Hepatocyte (in vitro differentiated cells): Measurements from ENCODE around the gene SLC25A34.

ENCODE experiments used
- EZH2phosphoT487 ChIP-seq: fragments of 200-600 bp; sonication (generic); IDR thresholded peaks from one replicate; pipeline ENCODE4 v1.6.1; 2018; ENCODE audit warnings: antibody characterized with exemption, mild to moderate bottlenecking, low read depth, moderate library complexity; ENCODE audit not compliant: unreplicated experiment, severe bottlenecking
- TF ChIP-seq, protein P1 (sequence below): fragments of 200-600 bp; sonication (generic); IDR thresholded peaks from 2 replicates; pipeline ENCODE4 v1.5.1; 2016; ENCODE audit warnings: antibody characterized with exemption, mild to moderate bottlenecking; ENCODE audit not compliant: poor library complexity

DNA sequence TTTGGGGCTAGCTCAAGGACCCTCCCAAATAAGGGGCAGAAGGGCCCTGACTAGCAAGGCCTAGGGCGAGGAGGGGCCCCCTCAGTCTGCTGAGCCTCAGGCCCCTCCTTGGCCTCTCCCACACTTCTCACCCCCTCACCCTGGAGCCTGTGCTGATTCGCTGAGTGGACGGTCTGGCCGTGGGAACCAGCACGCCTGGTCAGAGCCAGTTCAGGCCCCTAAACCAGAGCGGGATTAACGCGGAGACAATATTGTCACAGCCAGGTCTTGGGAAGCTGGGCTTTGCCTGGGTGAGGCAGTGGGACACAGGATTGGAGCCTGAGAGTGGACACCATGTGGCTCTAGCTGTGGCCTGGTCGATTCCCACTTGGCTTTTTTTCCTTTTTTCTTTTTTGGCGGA lies 17.7 kb downstream of the SLC25A34 start:
- TF ChIP-seq, protein P1, sequence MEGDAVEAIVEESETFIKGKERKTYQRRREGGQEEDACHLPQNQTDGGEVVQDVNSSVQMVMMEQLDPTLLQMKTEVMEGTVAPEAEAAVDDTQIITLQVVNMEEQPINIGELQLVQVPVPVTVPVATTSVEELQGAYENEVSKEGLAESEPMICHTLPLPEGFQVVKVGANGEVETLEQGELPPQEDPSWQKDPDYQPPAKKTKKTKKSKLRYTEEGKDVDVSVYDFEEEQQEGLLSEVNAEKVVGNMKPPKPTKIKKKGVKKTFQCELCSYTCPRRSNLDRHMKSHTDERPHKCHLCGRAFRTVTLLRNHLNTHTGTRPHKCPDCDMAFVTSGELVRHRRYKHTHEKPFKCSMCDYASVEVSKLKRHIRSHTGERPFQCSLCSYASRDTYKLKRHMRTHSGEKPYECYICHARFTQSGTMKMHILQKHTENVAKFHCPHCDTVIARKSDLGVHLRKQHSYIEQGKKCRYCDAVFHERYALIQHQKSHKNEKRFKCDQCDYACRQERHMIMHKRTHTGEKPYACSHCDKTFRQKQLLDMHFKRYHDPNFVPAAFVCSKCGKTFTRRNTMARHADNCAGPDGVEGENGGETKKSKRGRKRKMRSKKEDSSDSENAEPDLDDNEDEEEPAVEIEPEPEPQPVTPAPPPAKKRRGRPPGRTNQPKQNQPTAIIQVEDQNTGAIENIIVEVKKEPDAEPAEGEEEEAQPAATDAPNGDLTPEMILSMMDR = no peak
- TF ChIP-seq EZH2phosphoT487 = no peak
